ENCODE results near the gene POLE.
"Not testable (repeated sequence)": the region's sequence is repeated elsewhere in the genome, so short reads cannot be mapped to it uniquely, and the experiment has no call there.

Gene POLE

DNA sequence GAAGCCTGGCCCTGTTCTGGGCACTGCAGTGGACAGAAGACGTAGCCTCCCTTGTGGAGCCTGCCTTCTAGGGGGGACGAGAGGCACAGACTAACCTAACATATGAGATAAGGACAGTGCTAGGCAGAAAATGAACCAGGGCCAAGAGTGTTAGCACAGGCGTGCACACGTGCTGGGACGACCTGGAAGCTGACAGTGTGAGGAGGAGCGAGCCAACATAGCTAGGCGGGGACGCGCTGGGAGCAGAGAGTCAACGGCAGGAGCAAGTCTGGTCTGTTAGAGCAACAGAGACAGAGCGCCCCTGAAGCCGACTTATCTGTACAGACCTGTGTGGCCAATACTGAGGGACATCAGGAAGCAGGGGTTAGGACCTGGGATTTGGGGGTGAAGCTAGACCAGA is 8.3 kb upstream of the POLE start:
- POLR2A ChIA-PET, result no interaction called here
- 97% methylated on average over 12 of the region's 12 CpGs for WGBS (ENCODE audit: insufficient coverage)
- CTCF ChIA-PET, result interaction anchor here (1.1 kb wide), 1 partner anchor 14 kb away, joined by 3 read pairs; no protein-coding TSS in a partner anchor

GRCh38 chr12:132694888-132695287 is 7.7 kb upstream of the POLE start:
- H3K36me3 ChIP-seq (ENCODE audit: control insufficient read depth in 4 of 4, insufficient read depth in 4 of 4, low read length in 3 of 4), result peaks cover 0 to 30% (median 17%) of the 10 kb centered on the region in 4 experiments
- CTCF ChIA-PET, result interaction anchor here (1.1 kb wide), 1 partner anchor 15 kb away, joined by 3 read pairs; no protein-coding TSS in a partner anchor
- H3K4me1 ChIP-seq (ENCODE audit: control extremely low read depth in 1 of 4, control insufficient read depth in 4 of 4, insufficient read depth in 4 of 4, low read length in 3 of 4); POLR2A ChIA-PET; H3K27me3 ChIP-seq (replicated peaks in 2 of 5; ENCODE audit: control insufficient read depth in 4 of 5, insufficient read depth in 5 of 5, low read length in 4 of 5); H3K4me3 ChIP-seq (ENCODE audit: control insufficient read depth in 1 of 7, extremely low read depth in 1 of 7, insufficient read depth in 4 of 7, low read depth in 2 of 7, low read length in 6 of 7); DNase-seq; H3K9me3 ChIP-seq (ENCODE audit: control extremely low read depth in 1 of 5, control insufficient read depth in 4 of 5, insufficient read depth in 2 of 5, low read depth in 1 of 5, low read length in 4 of 5); H3K27ac ChIP-seq (ENCODE audit: insufficient read depth in 1 of 2, low read depth in 1 of 2, low read length in 2 of 2, poor library complexity in 1 of 2, severe bottlenecking in 2 of 2): not testable (repeated sequence)
- 96% methylated on average over 2 of the region's 3 CpGs for WGBS (ENCODE audit: insufficient coverage)

More for the DNA sequence above, 8.3 kb upstream of the POLE start:
- Histone ChIP-seq H3K27ac (ENCODE audit: insufficient read depth in 1 of 2, low read depth in 1 of 2, low read length in 2 of 2, poor library complexity in 1 of 2, severe bottlenecking in 2 of 2) (no peak overlapping the region), H3K9me3 (ENCODE audit: control extremely low read depth in 1 of 5, control insufficient read depth in 4 of 5, insufficient read depth in 2 of 5, low read depth in 1 of 5, low read length in 4 of 5) (no peaks in the 10 kb centered on the region), H3K27me3 (replicated peaks in 2 of 5; ENCODE audit: control insufficient read depth in 4 of 5, insufficient read depth in 5 of 5, low read length in 4 of 5) (no peaks in the 10 kb centered on the region), H3K4me1 (ENCODE audit: control extremely low read depth in 1 of 4, control insufficient read depth in 4 of 4, insufficient read depth in 4 of 4, low read length in 3 of 4) (no peaks in the 10 kb centered on the region), H3K36me3 (ENCODE audit: control insufficient read depth in 4 of 4, insufficient read depth in 4 of 4, low read length in 3 of 4) (peaks cover 0 to 30% (median 17%) of the 10 kb centered on the region in 4 experiments), H3K4me3 (ENCODE audit: control insufficient read depth in 1 of 7, extremely low read depth in 1 of 7, insufficient read depth in 4 of 7, low read depth in 2 of 7, low read length in 6 of 7) (no peak overlapping the region)
- DNase-seq, result no peak

DNA sequence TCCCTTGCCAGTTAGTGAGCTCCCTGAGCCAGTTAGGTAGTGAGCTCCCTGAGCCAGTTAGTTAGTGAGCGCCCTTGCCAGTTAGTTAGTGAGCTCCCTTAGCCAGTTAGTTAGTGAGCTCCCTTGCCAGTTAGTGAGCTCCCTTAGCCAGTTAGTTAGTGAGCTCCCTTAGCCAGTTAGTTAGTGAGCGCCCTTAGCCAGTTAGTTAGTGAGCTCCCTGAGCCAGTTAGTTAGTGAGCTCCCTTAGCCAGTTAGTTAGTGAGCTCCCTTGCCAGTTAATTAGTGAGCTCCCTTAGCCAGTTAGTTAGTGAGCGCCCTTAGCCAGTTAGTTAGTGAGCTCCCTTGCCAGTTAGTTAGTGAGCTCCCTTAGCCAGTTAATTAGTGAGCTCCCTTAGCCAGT is 4.9 kb upstream of the POLE start:
- peaks cover 0 to 14% (median 8%) of the 10 kb centered on the region in 4 experiments for H3K36me3 ChIP-seq (ENCODE audit: control insufficient read depth in 4 of 4, insufficient read depth in 4 of 4, low read length in 3 of 4)
- H3K27ac ChIP-seq (ENCODE audit: insufficient read depth in 1 of 2, low read depth in 1 of 2, low read length in 2 of 2, poor library complexity in 1 of 2, severe bottlenecking in 2 of 2); H3K27me3 ChIP-seq (replicated peaks in 2 of 5; ENCODE audit: control insufficient read depth in 4 of 5, insufficient read depth in 5 of 5, low read length in 4 of 5); DNase-seq; POLR2A ChIA-PET; H3K4me3 ChIP-seq (ENCODE audit: control insufficient read depth in 1 of 7, extremely low read depth in 1 of 7, insufficient read depth in 4 of 7, low read depth in 2 of 7, low read length in 6 of 7); H3K4me1 ChIP-seq (ENCODE audit: control extremely low read depth in 1 of 4, control insufficient read depth in 4 of 4, insufficient read depth in 4 of 4, low read length in 3 of 4); H3K9me3 ChIP-seq (ENCODE audit: control extremely low read depth in 1 of 5, control insufficient read depth in 4 of 5, insufficient read depth in 2 of 5, low read depth in 1 of 5, low read length in 4 of 5): not testable (repeated sequence)
- 100% methylated on average over 1 of the region's 3 CpGs for WGBS (ENCODE audit: insufficient coverage)
- CTCF ChIA-PET, result interaction anchor here (1.4 kb wide), 1 partner anchor 91 kb away, joined by 3 read pairs; no protein-coding TSS in a partner anchor

DNA sequence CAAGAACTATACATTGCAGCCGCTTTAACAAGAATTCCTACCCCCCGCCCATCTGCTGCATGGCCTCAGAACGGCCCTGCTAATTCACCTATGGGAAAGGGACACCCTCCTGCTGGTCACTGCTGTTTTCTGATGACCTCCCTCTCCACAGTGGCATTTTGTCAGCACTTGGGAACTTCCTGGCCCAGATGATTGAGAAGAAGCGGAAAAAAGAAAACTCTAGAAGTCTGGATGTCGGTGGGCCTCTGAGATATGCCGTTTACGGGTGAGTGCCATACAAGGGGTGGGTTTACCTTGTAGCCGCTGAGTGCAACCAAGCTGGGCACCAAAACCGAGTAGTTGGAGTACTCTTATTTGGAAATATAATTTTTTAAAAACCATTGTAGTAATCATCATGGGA is 3.0 kb upstream of the POLE start:
- H3K27me3 ChIP-seq (replicated peaks in 2 of 5; ENCODE audit: control insufficient read depth in 4 of 5, insufficient read depth in 5 of 5, low read length in 4 of 5), result no peaks in the 10 kb centered on the region
- peaks cover 0 to 13% (median 3%) of the 10 kb centered on the region in 4 experiments for H3K36me3 ChIP-seq (ENCODE audit: control insufficient read depth in 4 of 4, insufficient read depth in 4 of 4, low read length in 3 of 4)
- H3K4me3 ChIP-seq (ENCODE audit: control insufficient read depth in 1 of 7, extremely low read depth in 1 of 7, insufficient read depth in 4 of 7, low read depth in 2 of 7, low read length in 6 of 7), result no peak overlapping the region
- no peaks in the 10 kb centered on the region for H3K9me3 ChIP-seq (ENCODE audit: control extremely low read depth in 1 of 5, control insufficient read depth in 4 of 5, insufficient read depth in 2 of 5, low read depth in 1 of 5, low read length in 4 of 5)
- WGBS (ENCODE audit: insufficient coverage), result 100% methylated on average over 5 of the region's 9 CpGs
- no peak for DNase-seq
- CTCF ChIA-PET, result no interaction called here
- peaks cover 0 to 13% (median 7%) of the 10 kb centered on the region in 4 experiments for H3K4me1 ChIP-seq (ENCODE audit: control extremely low read depth in 1 of 4, control insufficient read depth in 4 of 4, insufficient read depth in 4 of 4, low read length in 3 of 4)
- POLR2A ChIA-PET, result no interaction called here
- H3K27ac ChIP-seq (ENCODE audit: insufficient read depth in 1 of 2, low read depth in 1 of 2, low read length in 2 of 2, poor library complexity in 1 of 2, severe bottlenecking in 2 of 2), result no peak overlapping the region

DNA sequence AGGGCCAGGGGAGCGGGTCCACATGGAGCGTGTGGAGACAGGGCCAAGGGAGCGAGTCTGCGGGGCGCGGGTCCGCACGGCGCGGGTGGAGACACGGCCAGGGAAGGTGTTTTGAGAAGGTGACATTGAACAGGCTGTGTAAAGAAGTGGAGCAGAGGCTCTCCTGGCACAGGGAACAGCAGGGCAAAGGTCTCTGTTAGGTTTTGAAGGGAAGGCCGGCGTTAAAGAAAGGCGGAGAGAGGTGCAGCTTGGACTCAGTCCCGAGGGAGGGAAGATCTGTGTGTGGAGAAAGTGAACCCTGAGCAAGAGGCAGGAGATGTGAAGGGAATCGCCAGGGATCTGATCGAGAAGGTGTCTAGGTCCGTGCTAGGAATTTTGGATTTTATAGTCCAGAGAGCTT is 2.1 kb upstream of the POLE start:
- CTCF ChIA-PET, result no interaction called here
- POLR2A ChIA-PET, result no interaction called here
- 93% methylated on average over 6 of the region's 18 CpGs for WGBS (ENCODE audit: insufficient coverage)
- Histone ChIP-seq H3K9me3 (ENCODE audit: control extremely low read depth in 1 of 5, control insufficient read depth in 4 of 5, insufficient read depth in 2 of 5, low read depth in 1 of 5, low read length in 4 of 5) (no peaks in the 10 kb centered on the region), H3K27ac (ENCODE audit: insufficient read depth in 1 of 2, low read depth in 1 of 2, low read length in 2 of 2, poor library complexity in 1 of 2, severe bottlenecking in 2 of 2) (no peak overlapping the region), H3K4me1 (ENCODE audit: control extremely low read depth in 1 of 4, control insufficient read depth in 4 of 4, insufficient read depth in 4 of 4, low read length in 3 of 4) (peaks cover 0 to 14% (median 7%) of the 10 kb centered on the region in 4 experiments), H3K4me3 (ENCODE audit: control insufficient read depth in 1 of 7, extremely low read depth in 1 of 7, insufficient read depth in 4 of 7, low read depth in 2 of 7, low read length in 6 of 7) (peak overlapping the region in 3 of 7 experiments; percentile 17 to 48 (median 23)), H3K27me3 (replicated peaks in 2 of 5; ENCODE audit: control insufficient read depth in 4 of 5, insufficient read depth in 5 of 5, low read length in 4 of 5) (no peaks in the 10 kb centered on the region), H3K36me3 (ENCODE audit: control insufficient read depth in 4 of 4, insufficient read depth in 4 of 4, low read length in 3 of 4) (peaks cover 0 to 13% (median 3%) of the 10 kb centered on the region in 4 experiments)
- DNase-seq, result no peak

- peaks cover 0 to 16% (median 3%) of the 10 kb centered on the region in 4 experiments for H3K36me3 ChIP-seq (ENCODE audit: control insufficient read depth in 4 of 4, insufficient read depth in 4 of 4, low read length in 3 of 4)
- peaks cover 0 to 14% (median 7%) of the 10 kb centered on the region in 4 experiments for H3K4me1 ChIP-seq (ENCODE audit: control extremely low read depth in 1 of 4, control insufficient read depth in 4 of 4, insufficient read depth in 4 of 4, low read length in 3 of 4)
- H3K27me3 ChIP-seq (replicated peaks in 2 of 5; ENCODE audit: control insufficient read depth in 4 of 5, insufficient read depth in 5 of 5, low read length in 4 of 5), result no peaks in the 10 kb centered on the region
- peaks cover 0 to 1% (median 0%) of the 10 kb centered on the region in 5 experiments for H3K9me3 ChIP-seq (ENCODE audit: control extremely low read depth in 1 of 5, control insufficient read depth in 4 of 5, insufficient read depth in 2 of 5, low read depth in 1 of 5, low read length in 4 of 5)
- ChIA-PET CTCF (no interaction called here), POLR2A (interaction anchor here (0.7 kb wide), 1 partner anchor 14 kb away, joined by 3 read pairs; no protein-coding TSS in a partner anchor)
- H3K4me3 ChIP-seq (ENCODE audit: control insufficient read depth in 1 of 7, extremely low read depth in 1 of 7, insufficient read depth in 4 of 7, low read depth in 2 of 7, low read length in 6 of 7), result peak overlapping the region; percentile 67 to 81 (median 78)
- peak in 1 of 3 donors; percentile 66 for DNase-seq
- WGBS (ENCODE audit: insufficient coverage), result under 1% methylated on average over 28 of the region's 55 CpGs
- H3K27ac ChIP-seq (ENCODE audit: insufficient read depth in 1 of 2, low read depth in 1 of 2, low read length in 2 of 2, poor library complexity in 1 of 2, severe bottlenecking in 2 of 2), result peak overlapping the region; percentile 25 to 66
Observed at GRCh38 chr12:132686825-132687210, 324 bp downstream of the POLE start.

- 80% methylated on average over 5 of the region's 5 CpGs for WGBS (ENCODE audit: insufficient coverage)
- DNase-seq, result no peak
- H3K9me3 ChIP-seq (ENCODE audit: control extremely low read depth in 1 of 5, control insufficient read depth in 4 of 5, insufficient read depth in 2 of 5, low read depth in 1 of 5, low read length in 4 of 5), result peaks cover 0 to 1% (median 0%) of the 10 kb centered on the region in 5 experiments
- H3K36me3 ChIP-seq (ENCODE audit: control insufficient read depth in 4 of 4, insufficient read depth in 4 of 4, low read length in 3 of 4), result peaks cover 0 to 19% (median under 1%) of the 10 kb centered on the region in 4 experiments
- no peak overlapping the region for H3K27ac ChIP-seq (ENCODE audit: insufficient read depth in 1 of 2, low read depth in 1 of 2, low read length in 2 of 2, poor library complexity in 1 of 2, severe bottlenecking in 2 of 2)
- POLR2A ChIA-PET, result no interaction called here
- CTCF ChIA-PET, result interaction anchor here (0.6 kb wide), 1 partner anchor 23 kb away, joined by 3 read pairs; no protein-coding TSS in a partner anchor
- H3K27me3 ChIP-seq (replicated peaks in 2 of 5; ENCODE audit: control insufficient read depth in 4 of 5, insufficient read depth in 5 of 5, low read length in 4 of 5), result no peaks in the 10 kb centered on the region
- peak overlapping the region in 1 of 7 experiments; percentile 78 for H3K4me3 ChIP-seq (ENCODE audit: control insufficient read depth in 1 of 7, extremely low read depth in 1 of 7, insufficient read depth in 4 of 7, low read depth in 2 of 7, low read length in 6 of 7)
- H3K4me1 ChIP-seq (ENCODE audit: control extremely low read depth in 1 of 4, control insufficient read depth in 4 of 4, insufficient read depth in 4 of 4, low read length in 3 of 4), result peaks cover 0 to 14% (median 7%) of the 10 kb centered on the region in 4 experiments
Observed at GRCh38 chr12:132685400-132685799, 1.7 kb downstream of the POLE start.
